K562 (cell line): Measurements from ENCODE around the gene GALNT9. TPM values are rescaled to one million over a fixed set of nuclear protein-coding genes. Genes with fewer than 3 reads are reported as not detected.

ENCODE experiments used
- ATAC-seq: fragments of 200-7000 bp; cut with Tn5 transposase; 3 replicates; pipeline ENCODE4 v1.9.1; 2020; ENCODE audit warnings: moderate library complexity
- BruUV-seq: library from RNA; stranded (reverse); fragments of 400-500 nt; replicated peaks from 2 replicates; lab custom pipeline; 2021; lab: Mats Ljungman, UMichigan
- CTCF ChIA-PET: fragments of 300-600 bp; formaldehyde crosslinking; extraction: SDS; loops from one replicate; lab custom pipeline; 2021; ENCODE audit warnings: low intra/inter-chr PET ratio; lab: Yijun Ruan, JAX
- POLR2A ChIA-PET: fragments of 300-600, 350-650 bp; sonication (Branson Sonifier 250); formaldehyde crosslinking; extraction: SDS; loops from one replicate; lab custom pipeline; 2021; ENCODE audit warnings: antibody characterized with exemption, inconsistent platforms; lab: Yijun Ruan, JAX
- DNase-seq, 4 experiments: peaks; one replicate each; pipeline versions ENCODE4 v3.0.0 to v3.0.0-alpha.2; 2011 to 2018; ENCODE audit warnings: low spot score in 3 of 4, mixed read lengths in 3 of 4; ENCODE audit errors: extremely low read depth in 1 of 4
- FAIRE-seq: peaks from 2 replicates; lab custom pipeline; 2011; peaks lifted over from hg19 to GRCh38; lab: Jason Lieb, UNC
- H2AFZ ChIP-seq: 2 replicates; pipeline ENCODE4 v1.6.0; 2011; ENCODE audit warnings: low read depth, low read length, control low read depth, inconsistent platforms
- H3K27ac ChIP-seq: fragments of 200-600 bp; 3 replicates; pipeline ENCODE4 v1.8.0; 2011; ENCODE audit warnings: low read depth, mild to moderate bottlenecking, control low read depth, inconsistent platforms, low read length, moderate library complexity, mixed read lengths; ENCODE audit errors: extremely low read depth
- H3K27me3 ChIP-seq, 2 experiments: fragments of 300-600 bp in 1 of 2; 2 replicates in 1 of 2; 3 replicates in 1 of 2; pipeline versions ENCODE4 v1.6.0 to v1.8.0; 2011; ENCODE audit warnings: inconsistent platforms in 2 of 2, low read length in 2 of 2, mild to moderate bottlenecking in 1 of 2, mixed read lengths in 1 of 2, moderate library complexity in 1 of 2; ENCODE audit not compliant: control insufficient read depth in 2 of 2, insufficient read depth in 2 of 2
- H3K36me3 ChIP-seq: fragments of 300-600 bp; 3 replicates; pipeline ENCODE4 v1.8.0; 2011; ENCODE audit warnings: mild to moderate bottlenecking, low read length, inconsistent platforms; ENCODE audit not compliant: control insufficient read depth, insufficient read depth
- H3K4me1 ChIP-seq, 2 experiments: fragments of 200-600 bp in 1 of 2; replicated peaks in 1 of 2; 2 replicates in 1 of 2; 3 replicates in 1 of 2; pipeline versions ENCODE4 v1.5.1 to v1.8.0; 2011; ENCODE audit warnings: inconsistent platforms in 2 of 2, low read length in 2 of 2, mild to moderate bottlenecking in 1 of 2, mixed read lengths in 1 of 2, moderate library complexity in 1 of 2; ENCODE audit not compliant: control insufficient read depth in 2 of 2, insufficient read depth in 2 of 2
- H3K4me2 ChIP-seq: 2 replicates; pipeline ENCODE4 v1.6.1; 2011; ENCODE audit warnings: low read length, control low read depth, inconsistent platforms, mixed read lengths; ENCODE audit not compliant: insufficient read depth
- H3K4me3 ChIP-seq: fragments of 200-600 bp; sonication (generic), shearing (Covaris generic); 2 replicates; pipeline ENCODE4 v1.5.1; 2016; ENCODE audit warnings: control low read depth, inconsistent platforms
- H3K79me2 ChIP-seq: fragments of 200-600 bp; 3 replicates; pipeline ENCODE4 v1.8.0; 2011; ENCODE audit warnings: low read length, inconsistent platforms; ENCODE audit not compliant: control insufficient read depth, insufficient read depth
- H3K9ac ChIP-seq, 2 experiments: 2 replicates each; pipeline versions ENCODE4 v1.6.0 to v1.6.1; 2011; ENCODE audit warnings: low read depth in 2 of 2, low read length in 2 of 2, control low read depth in 1 of 2, inconsistent platforms in 1 of 2, mild to moderate bottlenecking in 1 of 2, mixed read lengths in 1 of 2; ENCODE audit not compliant: insufficient read depth in 1 of 2
- H3K9me1 ChIP-seq: one replicate; pipeline ENCODE4 v1.6.0; 2011; ENCODE audit warnings: inconsistent platforms, mild to moderate bottlenecking, low read length, moderate library complexity; ENCODE audit not compliant: control insufficient read depth, insufficient read depth
- H3K9me3 ChIP-seq: replicated peaks from 2 replicates; pipeline ENCODE4 v1.5.1; 2011; ENCODE audit warnings: low read depth, low read length, inconsistent platforms; ENCODE audit not compliant: control insufficient read depth, insufficient read depth
- H4K20me1 ChIP-seq: replicated peaks from 2 replicates; pipeline ENCODE4 v1.6.1; 2011; ENCODE audit warnings: low read length, inconsistent platforms, mixed read lengths; ENCODE audit not compliant: control insufficient read depth, insufficient read depth
- ATF7 ChIP-seq: fragments of 450-650 bp; IDR thresholded peaks from 2 replicates; pipeline ENCODE4 v1.7.1; 2014; ENCODE audit warnings: mild to moderate bottlenecking, moderate library complexity
- CBX1 ChIP-seq: sonication (generic); IDR thresholded peaks from 2 replicates; pipeline ENCODE4 v1.6.1; 2016; ENCODE audit warnings: antibody characterized with exemption, low read depth, mild to moderate bottlenecking
- CHD4 ChIP-seq: fragments of 200-600 bp; sonication (generic); IDR thresholded peaks from 3 replicates; pipeline ENCODE4 v1.6.1; 2012; ENCODE audit warnings: low read depth, mild to moderate bottlenecking, mixed read lengths, low read length, inconsistent platforms; ENCODE audit not compliant: insufficient read depth, insufficient replicate concordance, poor library complexity, severe bottlenecking
- CLOCK ChIP-seq: fragments of 250-450 bp; sonication (Bioruptor Pico); IDR thresholded peaks from 2 replicates; pipeline ENCODE4 v1.4.0; 2020; ENCODE audit warnings: mild to moderate bottlenecking, moderate library complexity, borderline replicate concordance
- CSDE1 ChIP-seq, 2 experiments: fragments of 450-650 bp; IDR thresholded peaks; 2 replicates each; pipeline ENCODE4 v1.6.1; 2016; ENCODE audit warnings: mild to moderate bottlenecking in 1 of 2
- MIER1 ChIP-seq: fragments of 450-650 bp; IDR thresholded peaks from 2 replicates; pipeline ENCODE4 v1.6.1; 2016; ENCODE audit warnings: antibody characterized with exemption, mild to moderate bottlenecking, low read depth
- MXD1 ChIP-seq: fragments of 250-450 bp; sonication (Bioruptor Pico); IDR thresholded peaks from 2 replicates; pipeline ENCODE4 v1.8.0; 2021; ENCODE audit warnings: borderline replicate concordance, mild to moderate bottlenecking, moderate library complexity; ENCODE audit not compliant: poor library complexity, severe bottlenecking
- NFXL1 ChIP-seq: fragments of 450-650 bp; formaldehyde crosslinking; IDR thresholded peaks from 2 replicates; pipeline ENCODE4 v1.4.0; 2021; ENCODE audit warnings: mild to moderate bottlenecking
- NR2F6 ChIP-seq: fragments of 450-650 bp; formaldehyde crosslinking; IDR thresholded peaks from 2 replicates; pipeline ENCODE4 v1.4.0; 2020; ENCODE audit warnings: mild to moderate bottlenecking
- SIN3A ChIP-seq, 2 experiments: fragments of 150-350 bp in 1 of 2; IDR thresholded peaks; 2 replicates each; pipeline ENCODE4 v1.6.1; 2011 to 2016; ENCODE audit warnings: borderline replicate concordance in 2 of 2, low read depth in 2 of 2, low read length in 2 of 2, mild to moderate bottlenecking in 2 of 2, moderate library complexity in 2 of 2; ENCODE audit not compliant: control insufficient read depth in 1 of 2
- SLC30A9 ChIP-seq: fragments of 250-450 bp; sonication (Bioruptor Pico); IDR thresholded peaks from 2 replicates; pipeline ENCODE4 v1.8.0; 2022; ENCODE audit warnings: mild to moderate bottlenecking, moderate library complexity
- SP2 ChIP-seq: IDR thresholded peaks from 2 replicates; pipeline ENCODE4 v1.6.1; 2011; ENCODE audit warnings: mild to moderate bottlenecking, low read depth, low read length, moderate library complexity; ENCODE audit not compliant: poor library complexity, severe bottlenecking; ENCODE audit errors: extremely low read depth
- SRSF7 ChIP-seq: fragments of 200-400 bp; formaldehyde crosslinking; optimal IDR thresholded peaks from 2 replicates; pipeline ENCODE3; 2017; ENCODE audit warnings: mild to moderate bottlenecking, low read depth, low read length
- TCF3 ChIP-seq: sonication (generic); formaldehyde crosslinking; IDR thresholded peaks from 2 replicates; pipeline ENCODE4 v1.4.0; 2020; ENCODE audit warnings: mild to moderate bottlenecking, missing genetic modification reagents
- TEAD2 ChIP-seq: fragments of 450-650 bp; IDR thresholded peaks from 2 replicates; pipeline ENCODE4 v1.6.1; 2016; ENCODE audit warnings: missing genetic modification characterization, control low read depth, missing compliant biosample characterization
- ZFPM2 ChIP-seq: fragments of 250-450 bp; sonication (Bioruptor Pico); IDR thresholded peaks from 2 replicates; pipeline ENCODE4 v1.5.1; 2022; ENCODE audit warnings: mild to moderate bottlenecking
- ZNF584 ChIP-seq: fragments of 200-800 bp; sonication (Bioruptor generic); IDR thresholded peaks from 2 replicates; pipeline ENCODE4 v1.6.1; 2016; ENCODE audit warnings: low read depth, mild to moderate bottlenecking, missing genetic modification characterization, missing compliant biosample characterization
- WGBS: fragments of 100-300 bp; shearing (Covaris generic); methylation state at CpG from one replicate; pipeline ENCODE4 v1.1.6; 2016; ENCODE audit warnings: low coverage, mixed read lengths; ENCODE audit not compliant: insufficient coverage; ENCODE audit errors: missing lambda C conversion rate; 5-methylcytosine and 5-hydroxymethylcytosine counted together
- in situ Hi-C: fragments of 300-500 bp; cut with MboI; formaldehyde crosslinking; loops from 4 replicates; pipeline ENCODE4 v1.15.0; 2018; ENCODE audit warnings: inconsistent platforms, mixed read lengths
- intact Hi-C: fragments of 100-400 bp; cut with micrococcal nuclease; formaldehyde crosslinking; loops from 2 replicates; pipeline ENCODE4 v1.14.2; 2022
- polyA plus RNA-seq, 8 experiments: library from polyadenylated mRNA; depleted of rRNA in 4 of 8; stranded (reverse) in 5 of 8; unstranded in 3 of 8; fragments of >200 nt; fragmentation: Nextera tagmentation in 2 of 8; fragmentation: Illumina TruSeq in 1 of 8; extraction: Ambion mirVana in 2 of 8; extraction: Trizol in 1 of 8; gene quantifications; 2 replicates each; pipeline versions ENCODE4 v1.2.1 to v1.2.3, GENCODE V29; 2011 to 2014; ENCODE audit warnings: inconsistent platforms in 1 of 8, missing spikeins in 1 of 8
- total RNA-seq, 7 experiments: library from RNA; depleted of rRNA in 6 of 7; stranded (reverse); fragments of >200 nt in 6 of 7; fragmentation: Illumina TruSeq in 2 of 7; extraction: Trizol in 2 of 7; gene quantifications; 2 replicates each; pipeline versions ENCODE4 v1.2.1 to v1.2.3, GENCODE V29; 2011 to 2021; ENCODE audit warnings: low replicate concordance in 1 of 7
- TF ChIP-seq, protein P1 (sequence below): fragments of 250-450 bp; sonication (Bioruptor Pico); IDR thresholded peaks from 2 replicates; pipeline ENCODE4 v1.5.0; 2021

The GALNT9 gene
- total and polyA plus RNA-seq, 9 of the 15 experiments (the other 6 are each of a cell fraction or from before 2014, with no cell fraction given) = not detected

DNA sequence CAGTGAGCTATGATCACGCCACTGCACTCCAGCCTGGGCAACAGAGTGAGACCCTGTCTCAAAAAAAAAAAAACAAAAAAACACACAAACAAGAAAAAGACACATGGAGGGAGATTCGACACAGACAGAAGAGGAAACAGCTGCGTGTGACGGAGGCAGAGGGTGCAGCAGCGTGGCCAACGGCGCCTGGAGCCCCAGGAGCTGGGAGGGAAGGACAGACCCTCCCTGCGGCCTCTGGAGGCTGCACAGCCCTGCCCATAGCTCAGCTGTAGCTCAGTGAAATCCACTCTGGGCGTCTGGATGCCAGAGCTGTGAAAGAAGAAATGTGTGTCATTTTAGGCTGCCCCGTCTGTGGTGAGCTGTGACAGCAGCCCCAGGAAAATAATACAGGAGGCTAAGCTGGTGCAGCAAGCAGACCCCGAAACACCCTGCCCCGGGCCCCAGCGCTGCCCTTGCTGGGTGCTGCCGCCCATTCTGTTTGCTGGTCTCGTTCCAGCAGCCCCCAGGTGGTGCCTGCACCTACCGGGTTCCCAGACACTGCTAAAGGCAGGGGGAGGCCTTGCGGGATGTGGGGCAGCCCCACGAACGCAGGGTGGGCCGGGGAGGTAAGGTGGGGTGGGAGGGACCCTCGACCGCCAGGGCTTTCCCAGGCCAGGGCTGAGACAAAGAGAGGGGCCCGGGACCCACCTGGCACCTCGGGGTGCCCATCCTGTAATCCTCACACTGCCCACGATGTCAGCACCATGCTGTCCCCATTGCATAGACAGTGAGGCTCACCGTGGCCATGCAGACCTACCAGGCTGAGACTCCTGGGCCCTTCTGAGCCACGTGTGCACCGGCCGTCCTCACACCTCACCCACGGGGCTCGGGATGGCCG is 21.2 kb downstream of the GALNT9 start:
- Histone ChIP-seq H3K4me1 (peaks cover 0 to 10% of the 10 kb centered on the region in 2 experiments; a peak in 2 of 5 replicates), H3K27ac (no peak overlapping the region), H3K9me1 (no peaks in the 10 kb centered on the region), H3K36me3 (no peaks in the 10 kb centered on the region), H2AFZ (no peak overlapping the region), H3K27me3 (peaks cover 0 to 50% of the 10 kb centered on the region in 2 experiments; a peak in 3 of 5 replicates), H3K79me2 (no peaks in the 10 kb centered on the region), H3K9ac (no peak overlapping the region), H3K4me3 (no peak overlapping the region), H3K9me3 (0 out of 2 replicates have a peak, but pooled peaks cover 2% of the 10 kb centered on the region), H3K4me2 (no peak overlapping the region), H4K20me1 (no peaks in the 10 kb centered on the region)
- no TSS peak for BruUV-seq
- ATAC-seq = no peak
- 1% methylated on average over 20 of the region's 32 CpGs for WGBS
- intact Hi-C loops = no loop called here
- in situ Hi-C loops = no loop called here
- CTCF ChIA-PET = no interaction called here
- no peak for DNase-seq
- no peak for FAIRE-seq
- POLR2A ChIA-PET = no interaction called here
- TF ChIP-seq NFXL1 = no peak
- TF ChIP-seq SRSF7 = no peak
- TF ChIP-seq ZNF584 (CRISPR knock-in tag) = no peak
- TF ChIP-seq TEAD2 (tag) = no peak
- TF ChIP-seq CHD4 = no peak
- TF ChIP-seq MIER1 = no peak
- TF ChIP-seq CBX1 = no peak
- TF ChIP-seq SIN3A (IDR thresholded peaks at IDR 0.05; ENCODE audit: borderline replicate concordance in 2 of 2, control insufficient read depth in 1 of 2, low read depth in 2 of 2, low read length in 2 of 2) = no peak
- TF ChIP-seq CLOCK = no peak
- TF ChIP-seq CSDE1 (IDR thresholded peaks at IDR 0.05) = no peak
- TF ChIP-seq ATF7 = no peak
- no peak for TF ChIP-seq NR2F6
- TF ChIP-seq MXD1 (CRISPR knock-in tag) = no peak
- TF ChIP-seq SLC30A9 = no peak
- TF ChIP-seq ZFPM2 (CRISPR knock-in tag) = no peak
- no peak for TF ChIP-seq SP2
- no peak for TF ChIP-seq TCF3
- TF ChIP-seq, protein P1, sequence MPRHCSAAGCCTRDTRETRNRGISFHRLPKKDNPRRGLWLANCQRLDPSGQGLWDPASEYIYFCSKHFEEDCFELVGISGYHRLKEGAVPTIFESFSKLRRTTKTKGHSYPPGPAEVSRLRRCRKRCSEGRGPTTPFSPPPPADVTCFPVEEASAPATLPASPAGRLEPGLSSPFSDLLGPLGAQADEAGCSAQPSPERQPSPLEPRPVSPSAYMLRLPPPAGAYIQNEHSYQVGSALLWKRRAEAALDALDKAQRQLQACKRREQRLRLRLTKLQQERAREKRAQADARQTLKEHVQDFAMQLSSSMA = no peak
